HEK293 (cell line): ENCODE results near the gene FBXO17.

Source experiments
- ZNF202 ChIP-seq: fragments of 450-650 bp; formaldehyde crosslinking; IDR thresholded peaks from 2 replicates; pipeline ENCODE4 v1.5.1; 2016; ENCODE audit warnings: missing biosample characterization, missing genetic modification characterization, borderline replicate concordance
- ZNF830 ChIP-seq: fragments of 450-650 bp; IDR thresholded peaks from 2 replicates; pipeline ENCODE4 v1.5.0; 2018; ENCODE audit warnings: missing biosample characterization, missing genetic modification characterization, low read depth, mild to moderate bottlenecking, moderate library complexity
- TF ChIP-seq, protein P1 (sequence below): fragments of 450-650 bp; formaldehyde crosslinking; IDR thresholded peaks from 2 replicates; pipeline ENCODE4 v1.5.1; 2016; ENCODE audit warnings: missing biosample characterization, missing genetic modification characterization
- TF ChIP-seq, protein P2 (sequence below): fragments of 450-650 bp; formaldehyde crosslinking; IDR thresholded peaks from 2 replicates; pipeline ENCODE4 v1.5.1; 2016; ENCODE audit warnings: missing biosample characterization, missing genetic modification characterization
- TF ChIP-seq, protein P3 (sequence below): fragments of 450-650 bp; formaldehyde crosslinking; IDR thresholded peaks from 2 replicates; pipeline ENCODE4 v1.5.0; 2017; ENCODE audit warnings: missing biosample characterization, missing genetic modification characterization, borderline replicate concordance
- TF ChIP-seq, protein P4 (sequence below): fragments of 450-650 bp; formaldehyde crosslinking; IDR thresholded peaks from 2 replicates; pipeline ENCODE4 v1.5.1; 2016; ENCODE audit warnings: missing biosample characterization, missing genetic modification characterization
- TF ChIP-seq, protein P5 (sequence below): fragments of 450-650 bp; formaldehyde crosslinking; IDR thresholded peaks from 2 replicates; pipeline ENCODE4 v1.5.1; 2016; ENCODE audit warnings: missing biosample characterization, missing genetic modification characterization, borderline replicate concordance

DNA sequence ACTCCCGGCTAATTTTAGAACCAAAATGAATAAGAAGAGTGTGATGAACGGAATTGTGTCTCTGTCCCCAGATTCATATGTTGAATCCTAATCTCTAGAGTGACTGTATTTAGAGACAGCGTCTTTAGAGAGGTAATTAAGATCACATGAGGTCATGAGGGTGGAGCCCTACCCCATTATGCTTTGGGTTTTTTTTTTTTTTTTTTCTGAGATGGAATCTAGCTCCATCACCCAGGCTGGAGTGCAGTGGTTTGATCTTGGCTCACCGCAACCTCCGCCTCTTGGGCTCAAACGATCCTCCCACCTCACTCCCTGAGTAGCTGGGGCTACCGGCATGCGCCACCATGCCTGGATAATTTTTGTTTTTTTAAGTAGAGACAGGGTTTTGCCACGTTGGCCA lies 28.9 kb upstream of the FBXO17 start:
- TF ChIP-seq, protein P1, sequence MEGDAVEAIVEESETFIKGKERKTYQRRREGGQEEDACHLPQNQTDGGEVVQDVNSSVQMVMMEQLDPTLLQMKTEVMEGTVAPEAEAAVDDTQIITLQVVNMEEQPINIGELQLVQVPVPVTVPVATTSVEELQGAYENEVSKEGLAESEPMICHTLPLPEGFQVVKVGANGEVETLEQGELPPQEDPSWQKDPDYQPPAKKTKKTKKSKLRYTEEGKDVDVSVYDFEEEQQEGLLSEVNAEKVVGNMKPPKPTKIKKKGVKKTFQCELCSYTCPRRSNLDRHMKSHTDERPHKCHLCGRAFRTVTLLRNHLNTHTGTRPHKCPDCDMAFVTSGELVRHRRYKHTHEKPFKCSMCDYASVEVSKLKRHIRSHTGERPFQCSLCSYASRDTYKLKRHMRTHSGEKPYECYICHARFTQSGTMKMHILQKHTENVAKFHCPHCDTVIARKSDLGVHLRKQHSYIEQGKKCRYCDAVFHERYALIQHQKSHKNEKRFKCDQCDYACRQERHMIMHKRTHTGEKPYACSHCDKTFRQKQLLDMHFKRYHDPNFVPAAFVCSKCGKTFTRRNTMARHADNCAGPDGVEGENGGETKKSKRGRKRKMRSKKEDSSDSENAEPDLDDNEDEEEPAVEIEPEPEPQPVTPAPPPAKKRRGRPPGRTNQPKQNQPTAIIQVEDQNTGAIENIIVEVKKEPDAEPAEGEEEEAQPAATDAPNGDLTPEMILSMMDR, result no peak
- TF ChIP-seq, protein P2, sequence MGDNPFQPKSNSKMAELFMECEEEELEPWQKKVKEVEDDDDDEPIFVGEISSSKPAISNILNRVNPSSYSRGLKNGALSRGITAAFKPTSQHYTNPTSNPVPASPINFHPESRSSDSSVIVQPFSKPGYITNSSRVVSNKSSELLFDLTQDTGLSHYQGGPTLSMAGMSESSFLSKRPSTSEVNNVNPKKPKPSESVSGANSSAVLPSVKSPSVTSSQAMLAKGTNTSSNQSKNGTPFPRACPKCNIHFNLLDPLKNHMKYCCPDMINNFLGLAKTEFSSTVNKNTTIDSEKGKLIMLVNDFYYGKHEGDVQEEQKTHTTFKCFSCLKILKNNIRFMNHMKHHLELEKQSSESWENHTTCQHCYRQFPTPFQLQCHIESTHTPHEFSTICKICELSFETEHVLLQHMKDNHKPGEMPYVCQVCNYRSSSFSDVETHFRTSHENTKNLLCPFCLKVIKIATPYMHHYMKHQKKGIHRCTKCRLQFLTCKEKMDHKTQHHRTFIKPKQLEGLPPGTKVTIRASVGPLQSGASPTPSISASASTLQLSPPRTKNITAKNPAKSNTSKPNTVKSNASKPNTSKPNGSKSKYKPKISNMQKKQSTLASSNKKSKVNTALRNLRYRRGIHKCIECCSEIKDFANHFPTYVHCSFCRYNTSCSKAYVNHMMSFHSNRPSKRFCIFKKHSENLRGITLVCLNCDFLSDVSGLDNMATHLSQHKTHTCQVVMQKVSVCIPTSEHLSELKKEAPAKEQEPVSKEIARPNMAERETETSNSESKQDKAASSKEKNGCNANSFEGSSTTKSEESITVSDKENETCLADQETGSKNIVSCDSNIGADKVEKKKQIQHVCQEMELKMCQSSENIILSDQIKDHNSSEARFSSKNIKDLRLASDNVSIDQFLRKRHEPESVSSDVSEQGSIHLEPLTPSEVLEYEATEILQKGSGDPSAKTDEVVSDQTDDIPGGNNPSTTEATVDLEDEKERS (tag by site-specific recombination), result no peak
- TF ChIP-seq ZNF830 (tag by site-specific recombination) (no peak), ZNF202 (no peak)
- TF ChIP-seq, protein P3, sequence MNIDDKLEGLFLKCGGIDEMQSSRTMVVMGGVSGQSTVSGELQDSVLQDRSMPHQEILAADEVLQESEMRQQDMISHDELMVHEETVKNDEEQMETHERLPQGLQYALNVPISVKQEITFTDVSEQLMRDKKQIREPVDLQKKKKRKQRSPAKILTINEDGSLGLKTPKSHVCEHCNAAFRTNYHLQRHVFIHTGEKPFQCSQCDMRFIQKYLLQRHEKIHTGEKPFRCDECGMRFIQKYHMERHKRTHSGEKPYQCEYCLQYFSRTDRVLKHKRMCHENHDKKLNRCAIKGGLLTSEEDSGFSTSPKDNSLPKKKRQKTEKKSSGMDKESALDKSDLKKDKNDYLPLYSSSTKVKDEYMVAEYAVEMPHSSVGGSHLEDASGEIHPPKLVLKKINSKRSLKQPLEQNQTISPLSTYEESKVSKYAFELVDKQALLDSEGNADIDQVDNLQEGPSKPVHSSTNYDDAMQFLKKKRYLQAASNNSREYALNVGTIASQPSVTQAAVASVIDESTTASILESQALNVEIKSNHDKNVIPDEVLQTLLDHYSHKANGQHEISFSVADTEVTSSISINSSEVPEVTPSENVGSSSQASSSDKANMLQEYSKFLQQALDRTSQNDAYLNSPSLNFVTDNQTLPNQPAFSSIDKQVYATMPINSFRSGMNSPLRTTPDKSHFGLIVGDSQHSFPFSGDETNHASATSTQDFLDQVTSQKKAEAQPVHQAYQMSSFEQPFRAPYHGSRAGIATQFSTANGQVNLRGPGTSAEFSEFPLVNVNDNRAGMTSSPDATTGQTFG, result no peak
- TF ChIP-seq, protein P4, sequence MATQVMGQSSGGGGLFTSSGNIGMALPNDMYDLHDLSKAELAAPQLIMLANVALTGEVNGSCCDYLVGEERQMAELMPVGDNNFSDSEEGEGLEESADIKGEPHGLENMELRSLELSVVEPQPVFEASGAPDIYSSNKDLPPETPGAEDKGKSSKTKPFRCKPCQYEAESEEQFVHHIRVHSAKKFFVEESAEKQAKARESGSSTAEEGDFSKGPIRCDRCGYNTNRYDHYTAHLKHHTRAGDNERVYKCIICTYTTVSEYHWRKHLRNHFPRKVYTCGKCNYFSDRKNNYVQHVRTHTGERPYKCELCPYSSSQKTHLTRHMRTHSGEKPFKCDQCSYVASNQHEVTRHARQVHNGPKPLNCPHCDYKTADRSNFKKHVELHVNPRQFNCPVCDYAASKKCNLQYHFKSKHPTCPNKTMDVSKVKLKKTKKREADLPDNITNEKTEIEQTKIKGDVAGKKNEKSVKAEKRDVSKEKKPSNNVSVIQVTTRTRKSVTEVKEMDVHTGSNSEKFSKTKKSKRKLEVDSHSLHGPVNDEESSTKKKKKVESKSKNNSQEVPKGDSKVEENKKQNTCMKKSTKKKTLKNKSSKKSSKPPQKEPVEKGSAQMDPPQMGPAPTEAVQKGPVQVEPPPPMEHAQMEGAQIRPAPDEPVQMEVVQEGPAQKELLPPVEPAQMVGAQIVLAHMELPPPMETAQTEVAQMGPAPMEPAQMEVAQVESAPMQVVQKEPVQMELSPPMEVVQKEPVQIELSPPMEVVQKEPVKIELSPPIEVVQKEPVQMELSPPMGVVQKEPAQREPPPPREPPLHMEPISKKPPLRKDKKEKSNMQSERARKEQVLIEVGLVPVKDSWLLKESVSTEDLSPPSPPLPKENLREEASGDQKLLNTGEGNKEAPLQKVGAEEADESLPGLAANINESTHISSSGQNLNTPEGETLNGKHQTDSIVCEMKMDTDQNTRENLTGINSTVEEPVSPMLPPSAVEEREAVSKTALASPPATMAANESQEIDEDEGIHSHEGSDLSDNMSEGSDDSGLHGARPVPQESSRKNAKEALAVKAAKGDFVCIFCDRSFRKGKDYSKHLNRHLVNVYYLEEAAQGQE (tag by site-specific recombination), result no peak
- TF ChIP-seq, protein P5, sequence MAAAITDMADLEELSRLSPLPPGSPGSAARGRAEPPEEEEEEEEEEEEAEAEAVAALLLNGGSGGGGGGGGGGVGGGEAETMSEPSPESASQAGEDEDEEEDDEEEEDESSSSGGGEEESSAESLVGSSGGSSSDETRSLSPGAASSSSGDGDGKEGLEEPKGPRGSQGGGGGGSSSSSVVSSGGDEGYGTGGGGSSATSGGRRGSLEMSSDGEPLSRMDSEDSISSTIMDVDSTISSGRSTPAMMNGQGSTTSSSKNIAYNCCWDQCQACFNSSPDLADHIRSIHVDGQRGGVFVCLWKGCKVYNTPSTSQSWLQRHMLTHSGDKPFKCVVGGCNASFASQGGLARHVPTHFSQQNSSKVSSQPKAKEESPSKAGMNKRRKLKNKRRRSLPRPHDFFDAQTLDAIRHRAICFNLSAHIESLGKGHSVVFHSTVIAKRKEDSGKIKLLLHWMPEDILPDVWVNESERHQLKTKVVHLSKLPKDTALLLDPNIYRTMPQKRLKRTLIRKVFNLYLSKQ (tag by site-specific recombination), result no peak
